HCT116 (cell line): Measurements from ENCODE around the gene ZBTB7C. TPM values are rescaled to one million over a fixed set of nuclear protein-coding genes. Genes with fewer than 3 reads are reported as not detected.

Source experiments
- ATAC-seq: fragments of 200-7000 bp; cut with Tn5 transposase; 2 replicates; pipeline ENCODE4 v1.9.1; 2020; ENCODE audit warnings: mild to moderate bottlenecking, moderate library complexity
- BruUV-seq: library from RNA; stranded (reverse); fragments of 400-500 nt; replicated peaks from 2 replicates; lab custom pipeline; 2021; lab: Mats Ljungman, UMichigan
- CTCF ChIA-PET: fragments of 300-600 bp; sonication (Branson Sonifier 250); formaldehyde crosslinking; loops from one replicate; lab custom pipeline; 2021; ENCODE audit warnings: antibody characterized with exemption; lab: Charles Lee
- POLR2A ChIA-PET: fragments of 300-600, 350-600 bp; sonication (Branson Sonifier 250); formaldehyde crosslinking; loops from one replicate; lab custom pipeline; 2021; ENCODE audit warnings: antibody characterized with exemption; lab: Charles Lee
- RAD21 ChIA-PET, 2 experiments: fragments of 300-600 bp; sonication (Branson Sonifier 250); formaldehyde crosslinking; loops; one replicate each; lab custom pipeline; 2023; ENCODE audit warnings: low total read pairs in 2 of 2; ENCODE audit not compliant: uncharacterized antibody in 2 of 2, unreplicated experiment in 2 of 2, low non-redundant PET in 1 of 2; lab: Charles Lee
- DNase-seq: peaks from one replicate; pipeline ENCODE4 v3.0.0-alpha.2; 2010; ENCODE audit warnings: low read depth, low spot score
- H2AFZ ChIP-seq: fragments of 200-600 bp; shearing (Covaris generic), sonication (generic); 2 replicates; pipeline ENCODE4 v1.6.1; 2017; ENCODE audit warnings: low read depth, mixed run types, mixed read lengths, antibody characterized with exemption, low read length; ENCODE audit not compliant: poor library complexity, severe bottlenecking
- H3K27ac ChIP-seq: 2 replicates; pipeline ENCODE4 v1.5.1; 2012; ENCODE audit warnings: low read depth, low read length
- H3K27me3 ChIP-seq: fragments of 200-600 bp; sonication (generic); 2 replicates; pipeline ENCODE4 v1.6.1; 2016; ENCODE audit warnings: mixed run types, low read length, mixed read lengths; ENCODE audit not compliant: insufficient read depth
- H3K36me3 ChIP-seq, 2 experiments: fragments of 200-500 bp in 1 of 2; fragments of 200-600 bp in 1 of 2; sonication (Bioruptor generic) in 1 of 2; sonication (generic) in 1 of 2; 2 replicates each; pipeline versions ENCODE4 v1.5.1 to v1.6.1; 2014 to 2016; ENCODE audit warnings: low read length in 2 of 2, inconsistent platforms in 1 of 2, mixed read lengths in 1 of 2, mixed run types in 1 of 2; ENCODE audit not compliant: insufficient read depth in 2 of 2, control insufficient read depth in 1 of 2
- H3K4me1 ChIP-seq, 2 experiments: fragments of 200-600 bp in 1 of 2; sonication (generic) in 1 of 2; 2 replicates each; pipeline versions ENCODE4 v1.5.1 to v1.6.1; 2012 to 2017; ENCODE audit warnings: low read length in 2 of 2, inconsistent platforms in 1 of 2, mild to moderate bottlenecking in 1 of 2, mixed read lengths in 1 of 2, mixed run types in 1 of 2, moderate library complexity in 1 of 2; ENCODE audit not compliant: insufficient read depth in 2 of 2, control insufficient read depth in 1 of 2
- H3K4me2 ChIP-seq: fragments of 200-600 bp; sonication (generic); 2 replicates; pipeline ENCODE4 v1.6.1; 2017; ENCODE audit warnings: mixed run types, low read length, mixed read lengths
- H3K4me3 ChIP-seq, 2 experiments: fragments of 200-600 bp in 1 of 2; sonication (generic) in 1 of 2; replicated peaks in 1 of 2; 2 replicates each; pipeline ENCODE4 v1.5.1; 2011 to 2016; ENCODE audit warnings: low read length in 2 of 2, control low read depth in 1 of 2, low read depth in 1 of 2, mild to moderate bottlenecking in 1 of 2, mixed read lengths in 1 of 2, mixed run types in 1 of 2
- H3K79me2 ChIP-seq: fragments of 200-600 bp; sonication (generic); 2 replicates; pipeline ENCODE4 v1.6.1; 2017; ENCODE audit warnings: mild to moderate bottlenecking, mixed run types, low read length, moderate library complexity, mixed read lengths; ENCODE audit not compliant: insufficient read depth
- H3K9ac ChIP-seq: fragments of 200-600 bp; sonication (generic); 2 replicates; pipeline ENCODE4 v1.6.1; 2016; ENCODE audit warnings: low read length, mixed read lengths
- H3K9me2 ChIP-seq: fragments of 200-600 bp; sonication (generic), shearing (Covaris generic); 2 replicates; pipeline ENCODE4 v1.6.1; 2017; ENCODE audit warnings: mixed run types, mild to moderate bottlenecking, moderate library complexity; ENCODE audit not compliant: insufficient read depth
- H3K9me3 ChIP-seq, 2 experiments: fragments of 200-500 bp in 1 of 2; fragments of 200-600 bp in 1 of 2; sonication (Bioruptor generic) in 1 of 2; sonication (generic) in 1 of 2; 2 replicates each; pipeline ENCODE4 v1.6.1; 2014 to 2017; ENCODE audit warnings: low read length in 2 of 2, mixed read lengths in 2 of 2, inconsistent platforms in 1 of 2, low read depth in 1 of 2, mild to moderate bottlenecking in 1 of 2, mixed run types in 1 of 2, moderate library complexity in 1 of 2; ENCODE audit not compliant: control insufficient read depth in 1 of 2, insufficient read depth in 1 of 2
- H4K20me1 ChIP-seq: fragments of 200-600 bp; sonication (generic), shearing (Covaris generic); 2 replicates; pipeline ENCODE4 v1.6.1; 2017; ENCODE audit warnings: mixed run types, mild to moderate bottlenecking, moderate library complexity; ENCODE audit not compliant: insufficient read depth
- ATF3 ChIP-seq: IDR thresholded peaks from 2 replicates; pipeline ENCODE4 v1.6.1; 2012
- EGR1 ChIP-seq: IDR thresholded peaks from 2 replicates; pipeline ENCODE4 v1.6.1; 2012; ENCODE audit warnings: low read depth
- ELF1 ChIP-seq: IDR thresholded peaks from 2 replicates; pipeline ENCODE4 v1.6.1; 2012; ENCODE audit warnings: low read depth, borderline replicate concordance
- FOSL1 ChIP-seq: IDR thresholded peaks from 2 replicates; pipeline ENCODE4 v1.6.1; 2012; ENCODE audit warnings: low read depth
- JUND ChIP-seq: IDR thresholded peaks from 2 replicates; pipeline ENCODE4 v1.6.1; 2012
- POLR2AphosphoS5 ChIP-seq: IDR thresholded peaks from 2 replicates; pipeline ENCODE4 v1.6.1; 2011; ENCODE audit warnings: mild to moderate bottlenecking, low read depth, low read length, moderate library complexity
- REST ChIP-seq: IDR thresholded peaks from 2 replicates; pipeline ENCODE4 v1.6.1; 2012; ENCODE audit warnings: low read depth
- SP1 ChIP-seq: IDR thresholded peaks from 2 replicates; pipeline ENCODE4 v1.6.1; 2012; ENCODE audit warnings: low read depth
- TCF7L2 ChIP-seq: IDR thresholded peaks from 2 replicates; pipeline ENCODE4 v1.7.0; 2011; ENCODE audit warnings: borderline replicate concordance, inconsistent platforms; ENCODE audit not compliant: insufficient read depth, insufficient read length; ENCODE audit errors: extremely low read depth
- ZBTB33 ChIP-seq: IDR thresholded peaks from 2 replicates; pipeline ENCODE4 v1.6.1; 2011; ENCODE audit warnings: mild to moderate bottlenecking, low read length, moderate library complexity; ENCODE audit not compliant: insufficient replicate concordance; ENCODE audit errors: extremely low read depth
- ZFX ChIP-seq: fragments of 450-650 bp; IDR thresholded peaks from 2 replicates; pipeline ENCODE4 v1.6.1; 2017
- intact Hi-C: fragments of 100-400 bp; cut with micrococcal nuclease; formaldehyde crosslinking; loops from 2 replicates; pipeline ENCODE4 v1.10.0; 2022
- total RNA-seq: library from RNA; stranded (reverse); gene quantifications from one replicate; pipeline ENCODE4 v1.2.1, GENCODE V29; 2021; ENCODE audit not compliant: unreplicated experiment

ZBTB7C gene
- total RNA-seq, 1 experiment from 2014 or later, result 0.37 TPM

- Histone ChIP-seq H3K4me3 (no peak overlapping the region), H3K9me2 (no peaks in the 10 kb centered on the region), H3K4me2 (no peak overlapping the region), H3K9me3 (no peaks in the 10 kb centered on the region), H3K27me3 (no peaks in the 10 kb centered on the region; the same call in 1 of the 2 replicates), H3K27ac (no peak overlapping the region), H3K79me2 (no peaks in the 10 kb centered on the region), H4K20me1 (no peaks in the 10 kb centered on the region), H2AFZ (no peak overlapping the region), H3K4me1 (peaks cover 4 to 8% of the 10 kb centered on the region in 2 experiments; a peak in 3 of 4 replicates), H3K36me3 (no peaks in the 10 kb centered on the region), H3K9ac (no peak overlapping the region)
- ChIA-PET CTCF (interaction anchor here (1.3 kb wide), 1 partner anchor 247 kb away, joined by 4 read pairs; no protein-coding TSS in a partner anchor), RAD21 (no interaction called here), POLR2A (no interaction called here)
- intact Hi-C loops, result loop anchor here (5.0 to 10.0 kb wide), 2 partner anchors 643 to 805 kb away; no protein-coding TSS in a partner anchor
- BruUV-seq, result no TSS peak
- DNase-seq (no peak), ATAC-seq (no peak)
- no peak for TF ChIP-seq FOSL1
- no peak for TF ChIP-seq JUND
- TF ChIP-seq ELF1, result no peak
- no peak for TF ChIP-seq POLR2AphosphoS5
- TF ChIP-seq ATF3, result no peak
- no peak for TF ChIP-seq ZFX
- TF ChIP-seq ZBTB33, result no peak
- no peak for TF ChIP-seq EGR1
- no peak for TF ChIP-seq TCF7L2
- no peak for TF ChIP-seq REST
- TF ChIP-seq SP1, result no peak
- TF ChIP-seq, all 23 proteins: peak for 0
Measured at GRCh38 chr18:48019557-48020325, 389.4 kb downstream of the ZBTB7C start.
